ENCODE measurements around the gene DNAJC27. TPM values are rescaled to one million over a fixed set of nuclear protein-coding genes. Genes with fewer than 3 reads are reported as not detected.
A peak's percentile ranks its signal among the peaks of the same experiment; 100 is the strongest.

Gene DNAJC27
- total RNA-seq, 1 experiment from 2014 or later, result 5.1 TPM

- no peak overlapping the region for H4K8ac ChIP-seq (replicated peaks; ENCODE audit: insufficient read length, low read depth, low read length)
- no peak for DNase-seq
These were observed 52.7 kb downstream of the DNAJC27 start for GRCh38 chr2:24919037-24919505.

More at GRCh38 chr2:24919037-24919505, 52.7 kb downstream of the DNAJC27 start:
- Histone ChIP-seq H3T11ph (ENCODE audit: low read length) (no peak overlapping the region), H3K4me1 (ENCODE audit: insufficient read depth, low read length) (no peaks in the 10 kb centered on the region), H4K20me1 (ENCODE audit: control insufficient read depth, insufficient read depth, insufficient read length) (no peaks in the 10 kb centered on the region), H2BK20ac (ENCODE audit: low read depth, low read length, poor library complexity, severe bottlenecking) (no peak overlapping the region), H4K5ac (ENCODE audit: insufficient read length, low read depth, low read length) (no peak overlapping the region), H2AFZ (ENCODE audit: low read length) (no peak overlapping the region), H3K27ac (ENCODE audit: insufficient read length, low read depth, low read length) (no peak overlapping the region), H3K23me2 (ENCODE audit: insufficient read length, low read depth, low read length, poor library complexity, severe bottlenecking) (no peaks in the 10 kb centered on the region), H3K27me3 (ENCODE audit: insufficient read depth, low read length) (no peaks in the 10 kb centered on the region), H3K9ac (ENCODE audit: extremely low read depth, insufficient read length, low read length) (no peak overlapping the region), H3K79me2 (ENCODE audit: insufficient read depth, low read length) (peaks cover 2% of the 10 kb centered on the region; the same call in 1 of the 2 replicates), H2BK120ac (ENCODE audit: low read depth, low read length, poor library complexity, severe bottlenecking) (no peak overlapping the region), H3K18ac (ENCODE audit: insufficient read length, low read depth, low read length) (no peak overlapping the region), H3K14ac (ENCODE audit: insufficient read depth, low read length) (no peak overlapping the region), H3K4me2 (ENCODE audit: insufficient read depth, insufficient read length, low read length) (peak overlapping the region; percentile 42), H3K79me1 (ENCODE audit: insufficient read depth, low read depth, low read length, poor library complexity, severe bottlenecking) (no peaks in the 10 kb centered on the region), H3K23ac (ENCODE audit: insufficient read length, low read depth, low read length) (no peak overlapping the region), H2BK15ac (ENCODE audit: low read depth, low read length) (no peak overlapping the region), H3K4ac (ENCODE audit: low read depth, low read length) (no peak overlapping the region), H2BK5ac (ENCODE audit: insufficient read length, low read length) (no peak overlapping the region), H3K9me3 (ENCODE audit: control insufficient read depth, low read depth, low read length) (no peaks in the 10 kb centered on the region), H2AK5ac (ENCODE audit: insufficient read length, low read length) (no peak overlapping the region), H4K91ac (ENCODE audit: insufficient read length, low read depth, low read length) (no peak overlapping the region), H3K56ac (ENCODE audit: insufficient read length, low read depth, low read length) (no peak overlapping the region), H2BK12ac (ENCODE audit: insufficient read length, low read depth, low read length) (no peak overlapping the region)
- Mint-ChIP-seq H3K4me1 (peaks cover 19 to 24% of the 10 kb centered on the region in 2 experiments), H3K4me3 (peak overlapping the region; percentile 80), H3K36me3 (ENCODE audit: insufficient read depth in 1 of 3, low read depth in 3 of 3) (peaks cover 2 to 18% (median 14%) of the 10 kb centered on the region in 3 experiments; a peak in 6 of 7 replicates), H3K27me3 (ENCODE audit: low read depth) (peaks cover 8% of the 10 kb centered on the region), H3K9me3 (no peaks in the 10 kb centered on the region), H3K27ac (no peak overlapping the region; a peak in 1 of 7 replicates)
- TF ChIP-seq CTCF (conservative IDR thresholded peaks at IDR 0.05), result no peak
- WGBS (ENCODE audit: extremely low coverage, insufficient read length, low lambda C conversion rate), result no CpG with 5 or more reads among the region's 13 CpGs

Data from H9 (cell line).